Endodermal cell (in vitro differentiated cells): ENCODE data around the gene DMXL2. TPM values are rescaled to one million over a fixed set of nuclear protein-coding genes. Genes with fewer than 3 reads are reported as not detected.

ENCODE experiments used
- DNase-seq: peaks from one replicate; pipeline ENCODE4 v3.0.0-alpha.2; 2017
- H3K27ac ChIP-seq: 2 replicates; pipeline ENCODE4 v1.5.1; 2013; ENCODE audit warnings: mild to moderate bottlenecking, low read depth, low read length, moderate library complexity
- H3K27me3 ChIP-seq: 2 replicates; pipeline ENCODE4 v1.6.1; 2013; ENCODE audit warnings: mild to moderate bottlenecking, low read length, moderate library complexity; ENCODE audit not compliant: insufficient read depth, control insufficient read depth, poor library complexity, severe bottlenecking
- H3K36me3 ChIP-seq: 2 replicates; pipeline ENCODE4 v1.7.0; 2013; ENCODE audit warnings: mild to moderate bottlenecking, low read length, moderate library complexity; ENCODE audit not compliant: control insufficient read depth, insufficient read depth
- H3K4me1 ChIP-seq: one replicate; pipeline ENCODE4 v1.7.0; 2013; ENCODE audit warnings: low read length; ENCODE audit not compliant: control insufficient read depth, insufficient read depth
- H3K4me3 ChIP-seq: 2 replicates; pipeline ENCODE4 v1.5.1; 2013; ENCODE audit warnings: mild to moderate bottlenecking, low read length, moderate library complexity
- H3K9ac ChIP-seq: 2 replicates; pipeline ENCODE4 v1.6.1; 2013; ENCODE audit warnings: mild to moderate bottlenecking, low read length, moderate library complexity; ENCODE audit not compliant: poor library complexity, severe bottlenecking; ENCODE audit errors: extremely low read depth
- H3K9me3 ChIP-seq: 2 replicates; pipeline ENCODE4 v1.6.1; 2013; ENCODE audit warnings: mild to moderate bottlenecking, low read length, moderate library complexity; ENCODE audit not compliant: control insufficient read depth
- H3K27ac Mint-ChIP-seq: 2 replicates; pipeline ENCODE4 v1.8.0; 2020; ENCODE audit warnings: mixed read lengths
- H3K27me3 Mint-ChIP-seq: 2 replicates; pipeline ENCODE4 v1.8.0; 2021; ENCODE audit warnings: mild to moderate bottlenecking, mixed read lengths; ENCODE audit not compliant: insufficient read depth
- H3K36me3 Mint-ChIP-seq: 2 replicates; pipeline ENCODE4 v1.8.0; 2020; ENCODE audit warnings: low read depth, mixed read lengths
- H3K4me1 Mint-ChIP-seq: 2 replicates; pipeline ENCODE4 v1.8.0; 2020; ENCODE audit warnings: mixed read lengths
- H3K4me3 Mint-ChIP-seq: 2 replicates; pipeline ENCODE4 v1.8.0; 2020; ENCODE audit warnings: mild to moderate bottlenecking, moderate library complexity, mixed read lengths
- H3K9me3 Mint-ChIP-seq: 2 replicates; pipeline ENCODE4 v1.8.0; 2020; ENCODE audit warnings: mild to moderate bottlenecking, mixed read lengths
- WGBS, 2 experiments: methylation state at CpG; one replicate each; pipeline versions ENCODE4 v1.1.5 to v1.1.7; 2013; ENCODE audit warnings: missing lambda C conversion rate in 2 of 2, mixed read lengths in 1 of 2; ENCODE audit not compliant: insufficient coverage in 1 of 2, insufficient read length in 1 of 2; 5-methylcytosine and 5-hydroxymethylcytosine counted together
- total RNA-seq, 2 donors: library from RNA; stranded (reverse); fragmentation: NEBNext Ultra II Directional in 1 of 2; extraction: Animal tissue kit (Norgen Biotek cat#: 25700) in 1 of 2; gene quantifications; 2 replicates in 1 of 2; 3 replicates in 1 of 2; pipeline ENCODE4 v1.2.1, GENCODE V29; 2021
- TF ChIP-seq, protein P1 (sequence below): fragments of 200-600 bp; sonication (generic); conservative IDR thresholded peaks from 2 replicates; pipeline ENCODE4 v1.5.0; 2021; ENCODE audit warnings: antibody characterized with exemption, mild to moderate bottlenecking

The DMXL2 gene
- total RNA-seq, 2 donors from 2014 or later: 20.8 to 31.5 TPM

DNA sequence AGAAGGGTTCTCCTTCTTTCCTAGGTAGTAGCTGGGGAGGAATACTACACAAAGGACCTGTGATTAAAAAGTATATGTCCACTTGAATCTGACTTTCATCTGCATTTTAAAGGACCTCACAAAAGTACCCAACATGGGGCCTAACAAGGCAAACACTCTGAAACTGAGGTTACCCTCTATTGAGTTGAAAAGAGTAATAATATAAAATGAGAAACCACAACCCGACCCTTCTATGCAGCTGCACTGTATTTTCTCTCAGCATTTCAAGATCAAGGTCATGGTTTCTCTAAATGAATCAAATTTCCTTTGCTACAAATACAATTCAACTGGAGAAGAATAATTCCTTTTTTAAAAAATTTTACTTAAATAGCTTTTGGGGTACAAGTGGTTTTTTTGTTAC lies 106.3 kb downstream of the DMXL2 start:
- Histone ChIP-seq H3K27ac (no peak overlapping the region), H3K27me3 (no peaks in the 10 kb centered on the region), H3K4me1 (no peaks in the 10 kb centered on the region), H3K36me3 (no peaks in the 10 kb centered on the region), H3K4me3 (no peak overlapping the region), H3K9me3 (no peaks in the 10 kb centered on the region), H3K9ac (no peak overlapping the region)
- Mint-ChIP-seq H3K9me3 (peaks cover 7% of the 10 kb centered on the region), H3K4me3 (no peak overlapping the region), H3K36me3 (peaks cover 7% of the 10 kb centered on the region), H3K4me1 (no peaks in the 10 kb centered on the region), H3K27me3 (no peaks in the 10 kb centered on the region), H3K27ac (no peak overlapping the region)
- TF ChIP-seq, protein P1, sequence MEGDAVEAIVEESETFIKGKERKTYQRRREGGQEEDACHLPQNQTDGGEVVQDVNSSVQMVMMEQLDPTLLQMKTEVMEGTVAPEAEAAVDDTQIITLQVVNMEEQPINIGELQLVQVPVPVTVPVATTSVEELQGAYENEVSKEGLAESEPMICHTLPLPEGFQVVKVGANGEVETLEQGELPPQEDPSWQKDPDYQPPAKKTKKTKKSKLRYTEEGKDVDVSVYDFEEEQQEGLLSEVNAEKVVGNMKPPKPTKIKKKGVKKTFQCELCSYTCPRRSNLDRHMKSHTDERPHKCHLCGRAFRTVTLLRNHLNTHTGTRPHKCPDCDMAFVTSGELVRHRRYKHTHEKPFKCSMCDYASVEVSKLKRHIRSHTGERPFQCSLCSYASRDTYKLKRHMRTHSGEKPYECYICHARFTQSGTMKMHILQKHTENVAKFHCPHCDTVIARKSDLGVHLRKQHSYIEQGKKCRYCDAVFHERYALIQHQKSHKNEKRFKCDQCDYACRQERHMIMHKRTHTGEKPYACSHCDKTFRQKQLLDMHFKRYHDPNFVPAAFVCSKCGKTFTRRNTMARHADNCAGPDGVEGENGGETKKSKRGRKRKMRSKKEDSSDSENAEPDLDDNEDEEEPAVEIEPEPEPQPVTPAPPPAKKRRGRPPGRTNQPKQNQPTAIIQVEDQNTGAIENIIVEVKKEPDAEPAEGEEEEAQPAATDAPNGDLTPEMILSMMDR: no peak
- WGBS, 2 experiments: 94% methylated on average over 1 of the region's 1 CpG; no CpG with 5 or more reads in 1 of the 2 experiments
- no peak for DNase-seq

DNA sequence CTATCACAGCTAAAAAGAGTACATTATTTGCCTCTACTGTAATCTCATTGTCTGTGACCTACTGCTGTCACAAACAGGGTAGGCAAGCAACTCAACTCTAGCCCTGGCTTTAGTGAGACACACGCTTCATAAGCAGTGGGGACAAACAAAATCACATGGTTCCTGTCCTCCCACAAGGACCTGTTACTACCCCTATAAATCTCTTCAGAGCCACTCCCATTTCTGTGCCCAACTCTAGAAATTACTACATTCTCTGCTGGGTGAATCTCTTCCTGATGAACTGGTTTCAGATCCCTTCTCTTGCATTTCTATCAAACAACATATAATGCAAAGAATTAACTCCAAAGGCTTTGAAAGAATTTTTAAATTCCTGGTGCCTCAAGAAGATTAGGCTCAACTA lies 117.3 kb downstream of the DMXL2 start:
- 82% methylated on average over 1 of the region's 1 CpG; no CpG with 5 or more reads in 1 of the 2 experiments for WGBS, 2 experiments
- no peak overlapping the region for H3K9ac ChIP-seq
- no peaks in the 10 kb centered on the region for H3K4me1 ChIP-seq
- H3K27ac ChIP-seq: no peak overlapping the region
- no peaks in the 10 kb centered on the region for H3K9me3 ChIP-seq
- Mint-ChIP-seq H3K36me3 (peaks cover 12% of the 10 kb centered on the region), H3K27ac (no peak overlapping the region), H3K4me1 (no peaks in the 10 kb centered on the region), H3K9me3 (no peaks in the 10 kb centered on the region), H3K27me3 (no peaks in the 10 kb centered on the region), H3K4me3 (no peak overlapping the region)
- DNase-seq: no peak
- TF ChIP-seq, protein P1: no peak
- no peak overlapping the region for H3K4me3 ChIP-seq
- H3K27me3 ChIP-seq: no peaks in the 10 kb centered on the region
- no peaks in the 10 kb centered on the region for H3K36me3 ChIP-seq

DNA sequence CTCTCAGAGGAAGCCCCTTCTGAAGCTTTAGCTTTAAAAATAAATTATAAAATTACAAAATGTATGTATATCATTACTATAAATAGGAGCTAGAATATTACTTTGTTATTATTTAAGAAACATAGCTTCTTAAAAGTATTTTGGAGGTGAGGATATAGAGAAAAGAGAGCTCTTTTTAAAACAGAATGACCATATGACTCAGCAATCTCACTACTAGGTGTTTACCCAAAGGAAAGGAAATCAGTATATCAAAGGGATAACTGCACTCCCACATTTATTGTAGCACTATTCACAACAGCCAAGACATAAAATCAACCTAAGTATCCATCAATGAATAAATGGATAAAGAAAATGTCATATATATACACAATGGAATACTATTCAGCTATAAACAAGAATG lies 119.6 kb downstream of the DMXL2 start:
- no peak overlapping the region for H3K9ac ChIP-seq
- no peaks in the 10 kb centered on the region for H3K9me3 ChIP-seq
- TF ChIP-seq, protein P1: no peak
- no peaks in the 10 kb centered on the region for H3K27me3 ChIP-seq
- H3K9me3 Mint-ChIP-seq: no peaks in the 10 kb centered on the region
- H3K4me1 Mint-ChIP-seq: no peaks in the 10 kb centered on the region
- peaks cover 10% of the 10 kb centered on the region for H3K36me3 Mint-ChIP-seq
- H3K27ac ChIP-seq: no peak overlapping the region
- DNase-seq: no peak
- H3K27ac Mint-ChIP-seq: no peak overlapping the region
- H3K4me1 ChIP-seq: no peaks in the 10 kb centered on the region
- H3K36me3 ChIP-seq: peaks cover 4% of the 10 kb centered on the region
- H3K4me3 ChIP-seq: no peak overlapping the region
- H3K4me3 Mint-ChIP-seq: no peak overlapping the region
- H3K27me3 Mint-ChIP-seq: no peaks in the 10 kb centered on the region
